GM21619 (cell line): ENCODE measurements around the gene UBE2L3.
"Not testable (repeated sequence)": the region's sequence is repeated elsewhere in the genome, so short reads cannot be mapped to it uniquely, and the experiment has no call there.

Experiments used
- ATAC-seq: cut with Tn5 transposase; IDR thresholded peaks from one replicate; pipeline ENCODE4 v1.9.1; 2021; ENCODE audit not compliant: unreplicated experiment

Gene UBE2L3

GRCh38 chr22:21570398-21570797 lies 2.9 kb downstream of the UBE2L3 start:
- ATAC-seq: no peak

GRCh38 chr22:21571679-21572078 lies 4.2 kb downstream of the UBE2L3 start:
- no peak for ATAC-seq

- no peak for ATAC-seq
Observed at GRCh38 chr22:21573293-21573734, 5.8 kb downstream of the UBE2L3 start.

- ATAC-seq: no peak
Observed at GRCh38 chr22:21573750-21574494, 6.4 kb downstream of the UBE2L3 start.

- ATAC-seq: no peak
Observed at GRCh38 chr22:21579474-21579851, 11.9 kb downstream of the UBE2L3 start.

GRCh38 chr22:21580623-21581007 lies 13.1 kb downstream of the UBE2L3 start:
- ATAC-seq: not testable (repeated sequence)

- not testable (repeated sequence) for ATAC-seq
Observed at GRCh38 chr22:21581009-21581713, 13.6 kb downstream of the UBE2L3 start.

- no peak for ATAC-seq
Observed at GRCh38 chr22:21582801-21583740, 15.6 kb downstream of the UBE2L3 start.

GRCh38 chr22:21585389-21585788 lies 17.9 kb downstream of the UBE2L3 start:
- no peak for ATAC-seq

- peak; percentile 83 for ATAC-seq
Observed at GRCh38 chr22:21587803-21588611, 20.5 kb downstream of the UBE2L3 start.

GRCh38 chr22:21589396-21589795 lies 21.9 kb downstream of the UBE2L3 start:
- no peak for ATAC-seq

GRCh38 chr22:21590809-21591641 lies 23.5 kb downstream of the UBE2L3 start:
- ATAC-seq: no peak

- ATAC-seq: no peak
Observed at GRCh38 chr22:21591695-21592094, 24.2 kb downstream of the UBE2L3 start.

- ATAC-seq: no peak
Observed at GRCh38 chr22:21592422-21592821, 24.9 kb downstream of the UBE2L3 start.

- ATAC-seq: no peak
Observed at GRCh38 chr22:21593406-21594232, 26.1 kb downstream of the UBE2L3 start.

GRCh38 chr22:21594865-21595452 lies 27.4 kb downstream of the UBE2L3 start:
- ATAC-seq: no peak

GRCh38 chr22:21596356-21597135 lies 29.0 kb downstream of the UBE2L3 start:
- not testable (repeated sequence) for ATAC-seq

GRCh38 chr22:21598302-21598701 lies 30.8 kb downstream of the UBE2L3 start:
- no peak for ATAC-seq
